H1 (cell line): ENCODE data around the gene CACNA1E.

Experiments used
- CEBPB ChIP-seq: IDR thresholded peaks from 2 replicates; pipeline ENCODE4 v1.6.1; 2012; ENCODE audit warnings: low read depth, low read length
- EGR1 ChIP-seq: IDR thresholded peaks from 2 replicates; pipeline ENCODE4 v1.6.1; 2011; ENCODE audit warnings: low read depth, low read length, borderline replicate concordance
- EZH2 ChIP-seq: fragments of 200-600 bp; sonication (generic); IDR thresholded peaks from 2 replicates; pipeline ENCODE4 v1.7.1; 2012; ENCODE audit warnings: low read depth, mild to moderate bottlenecking, moderate library complexity, low read length, inconsistent platforms; ENCODE audit not compliant: severe bottlenecking
- GABPA ChIP-seq: IDR thresholded peaks from 2 replicates; pipeline ENCODE4 v1.6.1; 2011; ENCODE audit warnings: mild to moderate bottlenecking, low read length, moderate library complexity, borderline replicate concordance; ENCODE audit not compliant: insufficient read depth
- KDM1A ChIP-seq: fragments of 200-600, 300-600 bp; sonication (generic); IDR thresholded peaks from 2 replicates; pipeline ENCODE4 v1.7.1; 2016; ENCODE audit warnings: mild to moderate bottlenecking, low read length, borderline replicate concordance
- PHF8 ChIP-seq: fragments of 200-600 bp; sonication (generic); conservative IDR thresholded peaks from 2 replicates; pipeline ENCODE4 v1.7.1; 2012; ENCODE audit warnings: low read depth, mild to moderate bottlenecking, inconsistent platforms, low read length, moderate library complexity
- POLR2A ChIP-seq, 2 experiments: IDR thresholded peaks; 1 replicate in 1 of 2; 2 replicates in 1 of 2; pipeline ENCODE4 v1.6.1; 2011; ENCODE audit warnings: low read depth in 2 of 2, low read length in 2 of 2, mild to moderate bottlenecking in 2 of 2; ENCODE audit errors: control extremely low read depth in 1 of 2
- SIN3A ChIP-seq, 2 experiments: IDR thresholded peaks in 1 of 2; conservative IDR thresholded peaks in 1 of 2; 2 replicates each; pipeline ENCODE4 v1.6.1; 2011 to 2012; ENCODE audit warnings: low read length in 2 of 2, improper control_type of control experiment in 1 of 2, low read depth in 1 of 2, mild to moderate bottlenecking in 1 of 2
- TBP ChIP-seq: IDR thresholded peaks from 2 replicates; pipeline ENCODE4 v1.6.1; 2011; ENCODE audit warnings: low read depth, low read length, improper control_type of control experiment
- ZNF274 ChIP-seq: IDR thresholded peaks from 2 replicates; pipeline ENCODE4 v1.7.0; 2012; ENCODE audit warnings: low read length, borderline replicate concordance; ENCODE audit errors: extremely low read depth
- TF ChIP-seq, protein P1 (sequence below), 3 experiments: IDR thresholded peaks; 1 replicate in 2 of 3; 2 replicates in 1 of 3; pipeline versions ENCODE4 v1.5.1 to v1.6.1; 2011; ENCODE audit warnings: low read length in 3 of 3, mild to moderate bottlenecking in 3 of 3, inconsistent platforms in 2 of 3, low read depth in 1 of 3, moderate library complexity in 1 of 3; ENCODE audit not compliant: insufficient read depth in 1 of 3; ENCODE audit errors: control extremely low read depth in 1 of 3
- TF ChIP-seq, protein P2 (sequence below): IDR thresholded peaks from 2 replicates; pipeline ENCODE4 v1.6.1; 2011; ENCODE audit warnings: low read length, improper control_type of control experiment

DNA sequence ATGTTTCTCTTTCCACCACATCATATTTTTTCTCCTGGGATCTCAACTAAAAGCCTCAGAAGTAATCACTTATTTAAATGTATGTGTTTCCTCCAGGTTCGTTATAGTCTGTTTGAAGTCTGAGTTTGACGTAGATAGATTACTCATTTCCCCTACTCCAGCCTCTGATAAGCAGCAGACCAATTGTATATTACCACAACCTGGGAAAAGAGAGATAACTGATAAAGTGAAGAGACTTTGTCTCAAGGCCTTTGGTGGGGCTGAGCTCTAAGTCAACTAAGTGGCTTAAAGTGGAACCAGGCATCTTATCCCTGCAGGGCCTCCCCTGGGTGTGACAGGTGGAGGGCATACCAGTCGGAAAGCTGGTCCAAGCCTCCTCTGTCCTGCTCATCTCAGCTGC, 34.9 kb upstream of the CACNA1E start:
- no peak for TF ChIP-seq EZH2
- TF ChIP-seq POLR2A (IDR thresholded peaks at IDR 0.05; ENCODE audit: control extremely low read depth in 1 of 2, low read depth in 2 of 2, low read length in 2 of 2) = no peak
- no peak for TF ChIP-seq GABPA
- TF ChIP-seq SIN3A (conservative IDR thresholded peaks at IDR 0.05 in 1 of 2, IDR thresholded peaks at IDR 0.05 in 1 of 2; ENCODE audit: low read depth in 1 of 2, low read length in 2 of 2) = no peak
- TF ChIP-seq, protein P1, sequence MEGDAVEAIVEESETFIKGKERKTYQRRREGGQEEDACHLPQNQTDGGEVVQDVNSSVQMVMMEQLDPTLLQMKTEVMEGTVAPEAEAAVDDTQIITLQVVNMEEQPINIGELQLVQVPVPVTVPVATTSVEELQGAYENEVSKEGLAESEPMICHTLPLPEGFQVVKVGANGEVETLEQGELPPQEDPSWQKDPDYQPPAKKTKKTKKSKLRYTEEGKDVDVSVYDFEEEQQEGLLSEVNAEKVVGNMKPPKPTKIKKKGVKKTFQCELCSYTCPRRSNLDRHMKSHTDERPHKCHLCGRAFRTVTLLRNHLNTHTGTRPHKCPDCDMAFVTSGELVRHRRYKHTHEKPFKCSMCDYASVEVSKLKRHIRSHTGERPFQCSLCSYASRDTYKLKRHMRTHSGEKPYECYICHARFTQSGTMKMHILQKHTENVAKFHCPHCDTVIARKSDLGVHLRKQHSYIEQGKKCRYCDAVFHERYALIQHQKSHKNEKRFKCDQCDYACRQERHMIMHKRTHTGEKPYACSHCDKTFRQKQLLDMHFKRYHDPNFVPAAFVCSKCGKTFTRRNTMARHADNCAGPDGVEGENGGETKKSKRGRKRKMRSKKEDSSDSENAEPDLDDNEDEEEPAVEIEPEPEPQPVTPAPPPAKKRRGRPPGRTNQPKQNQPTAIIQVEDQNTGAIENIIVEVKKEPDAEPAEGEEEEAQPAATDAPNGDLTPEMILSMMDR (IDR thresholded peaks at IDR 0.05; ENCODE audit: control extremely low read depth in 1 of 3, insufficient read depth in 1 of 3, low read depth in 1 of 3, low read length in 3 of 3) = no peak
- no peak for TF ChIP-seq KDM1A
- no peak for TF ChIP-seq PHF8
- no peak for TF ChIP-seq EGR1
- no peak for TF ChIP-seq CEBPB
- TF ChIP-seq ZNF274 = no peak
- no peak for TF ChIP-seq TBP
- TF ChIP-seq, protein P2, sequence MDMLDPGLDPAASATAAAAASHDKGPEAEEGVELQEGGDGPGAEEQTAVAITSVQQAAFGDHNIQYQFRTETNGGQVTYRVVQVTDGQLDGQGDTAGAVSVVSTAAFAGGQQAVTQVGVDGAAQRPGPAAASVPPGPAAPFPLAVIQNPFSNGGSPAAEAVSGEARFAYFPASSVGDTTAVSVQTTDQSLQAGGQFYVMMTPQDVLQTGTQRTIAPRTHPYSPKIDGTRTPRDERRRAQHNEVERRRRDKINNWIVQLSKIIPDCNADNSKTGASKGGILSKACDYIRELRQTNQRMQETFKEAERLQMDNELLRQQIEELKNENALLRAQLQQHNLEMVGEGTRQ = no peak
